CD4-positive, alpha-beta T cell treated with Interleukin-17A for 4 hours (primary cell): ENCODE data around the gene SYNPR.
"Not testable (repeated sequence)": the region's sequence is repeated elsewhere in the genome, so short reads cannot be mapped to it uniquely, and the experiment has no call there.

Experiments used
- DNase-seq: peaks from one replicate; pipeline ENCODE4 v3.0.0-alpha.2; 2020; ENCODE audit warnings: mixed read lengths

The SYNPR gene

GRCh38 chr3:63644212-63644797 lies 366.2 kb downstream of the SYNPR start:
- no peak for DNase-seq

- not testable (repeated sequence) for DNase-seq
These were observed 367.0 kb downstream of the SYNPR start for GRCh38 chr3:63644928-63645781.

- no peak for DNase-seq
These were observed 374.1 kb downstream of the SYNPR start, which contains the start of gene SNTN for GRCh38 chr3:63652066-63652725. TSS of gene SNTN (plus strand) at chr3:63652675. CDS start at chr3:63652688, 13 bp downstream.

GRCh38 chr3:63654211-63654610 lies 376.1 kb downstream of the SYNPR start:
- no peak for DNase-seq

- DNase-seq: no peak
These were observed 376.8 kb downstream of the SYNPR start for GRCh38 chr3:63654931-63655330.

- no peak for DNase-seq
These were observed 377.4 kb downstream of the SYNPR start for GRCh38 chr3:63655519-63655918.

- no peak for DNase-seq
These were observed 378.7 kb downstream of the SYNPR start for GRCh38 chr3:63656786-63657185.

GRCh38 chr3:63661242-63661641 lies 383.1 kb downstream of the SYNPR start:
- no peak for DNase-seq

- DNase-seq: no peak
These were observed 383.9 kb downstream of the SYNPR start for GRCh38 chr3:63662011-63662410.

- no peak for DNase-seq
These were observed 384.4 kb downstream of the SYNPR start for GRCh38 chr3:63662500-63662899.
